ENCODE results near the gene CAD. TPM values are rescaled to one million over a fixed set of nuclear protein-coding genes. Genes with fewer than 3 reads are reported as not detected.

The CAD gene
- total and polyA plus RNA-seq, 10 donors = 10.9 to 38.8 (median 25.0) TPM

DNA sequence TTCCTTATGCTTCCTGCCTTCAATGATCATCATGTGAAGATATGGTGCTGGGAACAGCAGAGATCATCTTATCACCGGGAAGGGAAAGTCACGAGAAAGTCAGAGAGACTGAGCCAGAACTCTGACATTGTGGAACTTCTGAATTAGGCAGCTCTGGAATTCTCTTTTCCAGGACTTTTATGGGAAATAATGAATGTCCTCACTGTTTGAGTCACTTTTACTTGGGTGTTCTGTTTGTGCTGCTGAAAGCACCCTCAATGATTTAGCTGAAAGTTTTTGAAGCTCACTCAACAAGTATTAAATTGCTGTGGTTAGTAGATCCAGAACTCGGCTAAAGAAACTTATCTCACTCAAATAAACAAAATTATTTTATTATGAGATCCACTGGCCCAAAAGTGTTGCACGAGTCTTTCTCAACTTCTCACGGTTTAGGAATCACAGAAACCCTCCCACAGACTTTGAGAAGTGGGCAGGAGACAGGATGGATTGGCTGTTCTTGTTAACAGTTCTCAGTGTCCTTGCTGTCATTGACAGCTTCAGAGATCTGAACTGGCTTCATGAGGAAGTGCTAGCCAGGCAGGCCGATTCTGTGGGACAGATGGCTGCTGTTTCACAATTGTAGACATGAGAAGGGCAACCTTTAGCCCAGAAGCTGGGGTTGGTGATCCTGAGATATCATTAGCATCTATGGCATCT, 31.7 kb upstream of the CAD start:
- peaks cover 0 to 6% (median 0%) of the 10 kb centered on the region in 6 donors for H3K4me1 ChIP-seq
- H3K27me3 ChIP-seq (replicated peaks in 1 of 7) = peaks cover 0 to 12% (median 0%) of the 10 kb centered on the region in 7 donors
- DNase-seq = no peak
- no peaks in the 10 kb centered on the region for H3K36me3 ChIP-seq
- H3K9me3 ChIP-seq = no peaks in the 10 kb centered on the region
- H3K27ac ChIP-seq = peak overlapping the region in 7 of 8 donors; percentile 10 to 70 (median 56)
- no peak overlapping the region for H3K4me3 ChIP-seq
- intact Hi-C loops (cut with DNase I; ENCODE audit: low total_unique reads) = no loop called here
- no peak for TF ChIP-seq POLR2A (IDR thresholded peaks at IDR 0.05)
- TF ChIP-seq, protein P1, sequence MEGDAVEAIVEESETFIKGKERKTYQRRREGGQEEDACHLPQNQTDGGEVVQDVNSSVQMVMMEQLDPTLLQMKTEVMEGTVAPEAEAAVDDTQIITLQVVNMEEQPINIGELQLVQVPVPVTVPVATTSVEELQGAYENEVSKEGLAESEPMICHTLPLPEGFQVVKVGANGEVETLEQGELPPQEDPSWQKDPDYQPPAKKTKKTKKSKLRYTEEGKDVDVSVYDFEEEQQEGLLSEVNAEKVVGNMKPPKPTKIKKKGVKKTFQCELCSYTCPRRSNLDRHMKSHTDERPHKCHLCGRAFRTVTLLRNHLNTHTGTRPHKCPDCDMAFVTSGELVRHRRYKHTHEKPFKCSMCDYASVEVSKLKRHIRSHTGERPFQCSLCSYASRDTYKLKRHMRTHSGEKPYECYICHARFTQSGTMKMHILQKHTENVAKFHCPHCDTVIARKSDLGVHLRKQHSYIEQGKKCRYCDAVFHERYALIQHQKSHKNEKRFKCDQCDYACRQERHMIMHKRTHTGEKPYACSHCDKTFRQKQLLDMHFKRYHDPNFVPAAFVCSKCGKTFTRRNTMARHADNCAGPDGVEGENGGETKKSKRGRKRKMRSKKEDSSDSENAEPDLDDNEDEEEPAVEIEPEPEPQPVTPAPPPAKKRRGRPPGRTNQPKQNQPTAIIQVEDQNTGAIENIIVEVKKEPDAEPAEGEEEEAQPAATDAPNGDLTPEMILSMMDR (IDR thresholded peaks at IDR 0.05 in 8 of 11, conservative IDR thresholded peaks at IDR 0.05 in 3 of 11) = no peak
- peak in 1 of 3 donors; percentile 72 for TF ChIP-seq POLR2AphosphoS5 (IDR thresholded peaks at IDR 0.05)
- 37 to 50% (median 43%) methylated on average over 6 of the region's 6 CpGs for WGBS, 5 donors

DNA sequence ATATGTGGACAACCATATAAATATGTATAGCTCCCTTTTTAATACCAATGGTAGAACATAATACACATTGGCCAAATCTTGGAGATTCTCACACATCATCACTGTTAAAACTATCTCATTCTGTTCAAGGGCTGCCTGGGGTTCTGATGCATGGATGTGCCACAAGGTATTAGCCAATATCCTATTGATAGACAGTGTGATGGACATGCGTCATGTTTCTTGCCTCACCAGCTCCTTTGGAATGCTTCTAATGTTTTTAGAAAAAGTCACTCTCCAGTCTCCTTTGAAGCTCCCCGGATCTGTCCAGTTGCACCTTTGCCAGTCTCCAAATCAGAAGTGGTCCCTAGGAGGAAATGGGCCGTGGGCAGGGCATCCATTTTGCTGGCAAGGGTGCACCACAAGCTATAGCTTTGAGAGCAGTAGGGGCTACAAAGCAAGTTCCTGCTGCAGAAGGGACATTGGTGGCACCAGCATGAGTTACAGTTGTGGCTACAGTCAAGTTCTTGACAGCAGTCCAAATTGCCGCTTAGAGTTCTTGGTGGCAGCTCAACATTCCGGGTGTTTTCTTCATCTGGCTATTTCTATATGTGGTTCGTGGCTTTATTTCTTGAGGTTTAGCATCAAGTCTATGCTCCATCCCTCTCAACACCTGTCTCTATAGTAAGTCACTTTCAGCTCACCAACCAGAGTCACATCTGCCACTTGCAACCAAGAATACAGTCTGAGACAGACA, 30.4 kb upstream of the CAD start:
- Histone ChIP-seq H3K9me3 (no peaks in the 10 kb centered on the region), H3K36me3 (no peaks in the 10 kb centered on the region), H3K4me3 (no peak overlapping the region), H3K27ac (peak overlapping the region in 2 of 8 donors; percentile 32 to 70), H3K27me3 (replicated peaks in 1 of 7) (no peaks in the 10 kb centered on the region), H3K4me1 (peaks cover 0 to 6% (median 0%) of the 10 kb centered on the region in 6 donors)
- intact Hi-C loops (cut with DNase I; ENCODE audit: low total_unique reads) = no loop called here
- TF ChIP-seq POLR2AphosphoS5 (IDR thresholded peaks at IDR 0.05) (no peak), POLR2A (IDR thresholded peaks at IDR 0.05) (no peak)
- TF ChIP-seq, protein P1 (IDR thresholded peaks at IDR 0.05 in 8 of 11, conservative IDR thresholded peaks at IDR 0.05 in 3 of 11) = no peak
- WGBS, 5 donors = 59 to 66% (median 62%) methylated on average over 5 to 6 of the region's 6 CpGs
- DNase-seq = no peak

DNA sequence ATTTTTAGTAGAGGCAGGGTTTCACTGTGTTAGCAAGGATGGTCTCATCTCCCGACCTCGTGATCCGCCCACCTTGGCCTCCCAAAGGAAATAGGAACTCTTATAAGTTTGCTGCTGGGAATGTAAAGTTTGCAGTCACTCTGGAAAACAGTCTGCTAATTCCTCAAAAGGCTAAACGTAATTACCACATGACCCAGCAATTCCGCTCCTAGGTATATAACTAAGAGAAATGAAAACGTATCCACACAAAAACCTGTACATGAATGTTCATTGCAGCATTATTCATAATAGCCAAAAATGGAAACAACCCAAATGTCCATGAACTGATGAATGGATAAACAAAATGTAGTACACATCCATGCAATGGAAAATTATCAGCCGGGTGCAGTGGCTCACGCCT, 27.2 kb upstream of the CAD start:
- DNase-seq = no peak
- Histone ChIP-seq H3K9me3 (no peaks in the 10 kb centered on the region), H3K36me3 (no peaks in the 10 kb centered on the region), H3K4me3 (no peak overlapping the region), H3K27ac (no peak overlapping the region), H3K4me1 (no peaks in the 10 kb centered on the region), H3K27me3 (replicated peaks in 1 of 7) (no peaks in the 10 kb centered on the region)
- 90 to 95% (median 92%) methylated on average over 8 of the region's 8 CpGs for WGBS, 5 donors
- intact Hi-C loops (cut with DNase I; ENCODE audit: low total_unique reads) = loop anchor here (5.0 kb wide), 1 partner anchor 93 kb away; no protein-coding TSS in a partner anchor
- TF ChIP-seq POLR2AphosphoS5 (IDR thresholded peaks at IDR 0.05) = no peak
- no peak for TF ChIP-seq POLR2A (IDR thresholded peaks at IDR 0.05)
- TF ChIP-seq, protein P1 (IDR thresholded peaks at IDR 0.05 in 8 of 11, conservative IDR thresholded peaks at IDR 0.05 in 3 of 11) = no peak

All from spleen (tissue), 11 donors.